Activated CD8-positive, alpha-beta T cell treated with anti-CD3 and anti-CD28 coated beads, Interleukin-2, amount 10 ng/mL, durations not matched to agents 7 days and 5 days (primary cell): Measurements from ENCODE around the gene MAPK8IP3. TPM values are rescaled to one million over a fixed set of nuclear protein-coding genes. Genes with fewer than 3 reads are reported as not detected.

ENCODE experiments used
- ATAC-seq: fragments of 150-1000 bp; cut with Tn5 transposase; one replicate; pipeline ENCODE4 v1.10.0; 2021; ENCODE audit warnings: moderate library complexity
- CTCF ChIA-PET: fragments of 350-600 bp; sonication (Branson Sonifier 250); formaldehyde crosslinking; loops from one replicate; lab custom pipeline; 2021; ENCODE audit warnings: antibody characterized with exemption; lab: Charles Lee
- POLR2A ChIA-PET: fragments of 350-600 bp; sonication (Branson Sonifier 250); formaldehyde crosslinking; loops from one replicate; lab custom pipeline; 2021; ENCODE audit warnings: antibody characterized with exemption; lab: Charles Lee
- DNase-seq: peaks from one replicate; pipeline ENCODE4 v3.0.0-alpha.2; 2020
- H3K27ac Mint-ChIP-seq: one replicate; pipeline ENCODE4 v1.8.0; 2021; ENCODE audit warnings: mild to moderate bottlenecking, mixed read lengths
- H3K27me3 Mint-ChIP-seq: one replicate; pipeline ENCODE4 v1.8.0; 2021; ENCODE audit warnings: low read depth, mixed read lengths
- H3K36me3 Mint-ChIP-seq: one replicate; pipeline ENCODE4 v1.8.0; 2021; ENCODE audit warnings: low read depth, mixed read lengths
- H3K4me1 Mint-ChIP-seq: one replicate; pipeline ENCODE4 v1.8.0; 2021; ENCODE audit warnings: low read depth, mixed read lengths
- H3K4me3 Mint-ChIP-seq: one replicate; pipeline ENCODE4 v1.8.0; 2021; ENCODE audit warnings: mild to moderate bottlenecking, mixed read lengths
- H3K9me3 Mint-ChIP-seq: one replicate; pipeline ENCODE4 v1.8.0; 2022; ENCODE audit warnings: mixed read lengths; ENCODE audit not compliant: insufficient read depth
- total RNA-seq, 2 experiments: library from RNA; stranded (reverse); gene quantifications; one replicate each; pipeline ENCODE4 v1.2.3, GENCODE V29; 2021

MAPK8IP3 gene
- total RNA-seq, 2 experiments from 2014 or later, result 75.9 to 82.7 TPM

GRCh38 chr16:1779741-1780676 lies 74.0 kb downstream of the MAPK8IP3 start:
- no peaks in the 10 kb centered on the region for H3K9me3 Mint-ChIP-seq
- POLR2A ChIA-PET, result interaction anchor here (0.8 to 1.0 kb wide), 2 partner anchors 8 to 74 kb away, joined by 4 to 6 read pairs; partner anchors contain the start of gene MAPK8IP3
- no peak overlapping the region for H3K27ac Mint-ChIP-seq
- no peaks in the 10 kb centered on the region for H3K27me3 Mint-ChIP-seq
- CTCF ChIA-PET, result no interaction called here
- H3K4me3 Mint-ChIP-seq, result peak overlapping the region; percentile 5
- peaks cover 9% of the 10 kb centered on the region for H3K36me3 Mint-ChIP-seq
- peaks cover 29% of the 10 kb centered on the region for H3K4me1 Mint-ChIP-seq
- ATAC-seq, result no peak
- no peak for DNase-seq

- DNase-seq, result no peak
- no peaks in the 10 kb centered on the region for H3K9me3 Mint-ChIP-seq
- H3K36me3 Mint-ChIP-seq, result peaks cover 12% of the 10 kb centered on the region
- CTCF ChIA-PET, result no interaction called here
- no peak for ATAC-seq
- H3K27ac Mint-ChIP-seq, result no peak overlapping the region
- POLR2A ChIA-PET, result interaction anchor here (0.8 to 4.5 kb wide), 3 partner anchors 9 to 75 kb away, joined by 4 to 39 read pairs (median 6); partner anchors contain the start of genes EME2, MAPK8IP3, MRPS34 and NME3
- H3K4me3 Mint-ChIP-seq, result no peak overlapping the region
- H3K27me3 Mint-ChIP-seq, result no peaks in the 10 kb centered on the region
- peaks cover 33% of the 10 kb centered on the region for H3K4me1 Mint-ChIP-seq
These were observed 74.7 kb downstream of the MAPK8IP3 start for GRCh38 chr16:1780677-1781072.

- Mint-ChIP-seq H3K4me1 (peaks cover 33% of the 10 kb centered on the region), H3K36me3 (peaks cover 13% of the 10 kb centered on the region), H3K27ac (peak overlapping the region; percentile 88), H3K9me3 (no peaks in the 10 kb centered on the region), H3K27me3 (no peaks in the 10 kb centered on the region), H3K4me3 (peak overlapping the region; percentile 87)
- ATAC-seq (no peak), DNase-seq (no peak)
- POLR2A ChIA-PET, result interaction anchor here (0.6 to 4.5 kb wide), 3 partner anchors 9 to 359 kb away, joined by 3 to 39 read pairs (median 3); partner anchors contain the start of genes EME2, MRPS34, NME3 and NTHL1
- CTCF ChIA-PET, result interaction anchor here (2.8 kb wide), 1 partner anchor 8 kb away, joined by 41 read pairs; the partner anchor contains the start of genes EME2, MRPS34 and NME3
These were observed 75.3 kb downstream of the MAPK8IP3 start for GRCh38 chr16:1781254-1781653.

GRCh38 chr16:1781758-1782407 lies 75.9 kb downstream of the MAPK8IP3 start:
- DNase-seq (peak; percentile 63), ATAC-seq (peak; percentile 3)
- H3K4me3 Mint-ChIP-seq, result peak overlapping the region; percentile 92
- ChIA-PET CTCF (interaction anchor here (0.8 to 2.8 kb wide), 8 partner anchors 9 to 473 kb away, joined by 3 to 41 read pairs (median 6); partner anchors contain the start of genes EME2, IFT140, MAPK8IP3 and MRPS34), POLR2A (interaction anchor here (0.6 to 4.5 kb wide), 7 partner anchors 10 to 360 kb away, joined by 3 to 39 read pairs (median 5); partner anchors contain the start of genes EME2, FAHD1, HAGH and MAPK8IP3)
- H3K27ac Mint-ChIP-seq, result peak overlapping the region; percentile 88
- H3K9me3 Mint-ChIP-seq, result no peaks in the 10 kb centered on the region
- peaks cover 33% of the 10 kb centered on the region for H3K4me1 Mint-ChIP-seq
- H3K27me3 Mint-ChIP-seq, result no peaks in the 10 kb centered on the region
- peaks cover 11% of the 10 kb centered on the region for H3K36me3 Mint-ChIP-seq

- ChIA-PET CTCF (interaction anchor here (0.6 to 2.8 kb wide), 11 partner anchors 9 to 474 kb away, joined by 3 to 41 read pairs (median 4); partner anchors contain the start of genes EME2, IFT140, MAPK8IP3 and MRPS34), POLR2A (interaction anchor here (0.8 to 4.5 kb wide), 11 partner anchors 11 to 361 kb away, joined by 3 to 39 read pairs (median 3); partner anchors contain the start of genes EME2, FAHD1, HAGH and MAPK8IP3)
- Mint-ChIP-seq H3K36me3 (peaks cover 11% of the 10 kb centered on the region), H3K27me3 (no peaks in the 10 kb centered on the region), H3K27ac (peak within 1 kb of the TSS; percentile 90), H3K4me3 (peak within 1 kb of the TSS; percentile 92), H3K9me3 (no peaks in the 10 kb centered on the region), H3K4me1 (peaks cover 33% of the 10 kb centered on the region)
- ATAC-seq (peak; percentile 92), DNase-seq (peak; percentile 100)
These were observed 76.6 kb downstream of the MAPK8IP3 start, which contains the start of the genes NUBP2 and SPSB3 for GRCh38 chr16:1782408-1783264. Gene NUBP2 (plus strand): TSS chr16:1782960. CDS start chr16:1783021, 61 bp downstream. Gene SPSB3 (minus strand): TSS chr16:1782571. CDS start chr16:1781483, 1,088 bp downstream.

- CTCF ChIA-PET, result no interaction called here
- H3K4me3 Mint-ChIP-seq, result peak overlapping the region; percentile 50
These were observed 79.2 kb downstream of the MAPK8IP3 start for GRCh38 chr16:1784977-1785845.

GRCh38 chr16:1785846-1786170 lies 79.8 kb downstream of the MAPK8IP3 start:
- H3K4me1 Mint-ChIP-seq, result peaks cover 27% of the 10 kb centered on the region
- peaks cover 15% of the 10 kb centered on the region for H3K36me3 Mint-ChIP-seq
- POLR2A ChIA-PET, result no interaction called here
- DNase-seq, result no peak
- CTCF ChIA-PET, result no interaction called here
- no peaks in the 10 kb centered on the region for H3K9me3 Mint-ChIP-seq
- no peak overlapping the region for H3K27ac Mint-ChIP-seq
- no peak for ATAC-seq
- H3K27me3 Mint-ChIP-seq, result no peaks in the 10 kb centered on the region
- no peak overlapping the region for H3K4me3 Mint-ChIP-seq

More at GRCh38 chr16:1784977-1785845, 79.2 kb downstream of the MAPK8IP3 start:
- peaks cover 15% of the 10 kb centered on the region for H3K36me3 Mint-ChIP-seq
- H3K27me3 Mint-ChIP-seq, result no peaks in the 10 kb centered on the region
- DNase-seq (no peak), ATAC-seq (no peak)
- peaks cover 31% of the 10 kb centered on the region for H3K4me1 Mint-ChIP-seq
- no peaks in the 10 kb centered on the region for H3K9me3 Mint-ChIP-seq
- POLR2A ChIA-PET, result interaction anchor here (0.6 to 4.5 kb wide), 3 partner anchors 13 to 709 kb away, joined by 3 to 39 read pairs (median 3); partner anchors contain the start of genes EME2, MRPS34 and NME3
- no peak overlapping the region for H3K27ac Mint-ChIP-seq

- Mint-ChIP-seq H3K36me3 (peaks cover 15% of the 10 kb centered on the region), H3K27me3 (no peaks in the 10 kb centered on the region), H3K4me1 (peaks cover 21% of the 10 kb centered on the region), H3K27ac (no peak overlapping the region), H3K9me3 (no peaks in the 10 kb centered on the region), H3K4me3 (no peak overlapping the region)
- POLR2A ChIA-PET, result no interaction called here
- CTCF ChIA-PET, result no interaction called here
- no peak for ATAC-seq
- DNase-seq, result no peak
These were observed 80.5 kb downstream of the MAPK8IP3 start for GRCh38 chr16:1786242-1787055.

GRCh38 chr16:1787056-1787321 lies 81.0 kb downstream of the MAPK8IP3 start:
- Mint-ChIP-seq H3K27ac (no peak overlapping the region), H3K9me3 (no peaks in the 10 kb centered on the region), H3K4me1 (peaks cover 16% of the 10 kb centered on the region), H3K4me3 (no peak overlapping the region), H3K27me3 (no peaks in the 10 kb centered on the region), H3K36me3 (peaks cover 12% of the 10 kb centered on the region)
- ChIA-PET POLR2A (no interaction called here), CTCF (no interaction called here)
- DNase-seq (no peak), ATAC-seq (no peak)
